Measurements from ENCODE around the gene DEFB128. TPM values are rescaled to one million over a fixed set of nuclear protein-coding genes. Genes with fewer than 3 reads are reported as not detected.
A peak's percentile ranks its signal among the peaks of the same experiment; 100 is the strongest.

Gene DEFB128
- total RNA-seq, 1 donor from 2014 or later = not detected

- H3K9ac ChIP-seq = no peak overlapping the region
- H3F3A ChIP-seq (ENCODE audit: low read depth) = no peaks in the 10 kb centered on the region
- H3K27ac ChIP-seq = no peak overlapping the region
- no peak overlapping the region for H2AFZ ChIP-seq (replicated peaks)
- H3K9me3 ChIP-seq (ENCODE audit: low read depth) = no peaks in the 10 kb centered on the region
- no peak for DNase-seq (ENCODE audit: low spot score)
- H3K36me3 ChIP-seq = no peaks in the 10 kb centered on the region
- Mint-ChIP-seq H3K36me3 (no peaks in the 10 kb centered on the region), H3K4me1 (no peaks in the 10 kb centered on the region), H3K4me3 (no peak overlapping the region), H3K27me3 (ENCODE audit: insufficient read depth, low read depth) (peaks cover 3% of the 10 kb centered on the region), H3K9me3 (no peaks in the 10 kb centered on the region), H3K27ac (no peak overlapping the region)
- H3K4me2 ChIP-seq = no peak overlapping the region
- H3K27me3 ChIP-seq = peaks cover 91% of the 10 kb centered on the region
- no peak overlapping the region for H3K4me3 ChIP-seq
- TF ChIP-seq EZH2 (IDR thresholded peaks at IDR 0.05) (no peak), CTCF (IDR thresholded peaks at IDR 0.05) (no peak), EZH2phosphoT487 (IDR thresholded peaks at IDR 0.05) (no peak)
- no peaks in the 10 kb centered on the region for H3K4me1 ChIP-seq
- H4K20me1 ChIP-seq (ENCODE audit: low read depth) = no peaks in the 10 kb centered on the region
- no peaks in the 10 kb centered on the region for H3K79me2 ChIP-seq (ENCODE audit: low read depth)
These were observed 31.8 kb upstream of the DEFB128 start for GRCh38 chr20:221258-221830.

GRCh38 chr20:219290-220115 is 30.0 kb upstream of the DEFB128 start:
- DNase-seq (ENCODE audit: low spot score) = peak; percentile 74
- Mint-ChIP-seq H3K27me3 (ENCODE audit: insufficient read depth, low read depth) (no peaks in the 10 kb centered on the region), H3K4me1 (no peaks in the 10 kb centered on the region), H3K4me3 (no peak overlapping the region), H3K9me3 (no peaks in the 10 kb centered on the region), H3K36me3 (no peaks in the 10 kb centered on the region), H3K27ac (no peak overlapping the region)
- Histone ChIP-seq H3K4me2 (no peak overlapping the region), H3K9ac (no peak overlapping the region), H3K9me3 (ENCODE audit: low read depth) (no peaks in the 10 kb centered on the region), H3K4me3 (no peak overlapping the region), H3K36me3 (no peaks in the 10 kb centered on the region), H2AFZ (replicated peaks) (no peak overlapping the region), H4K20me1 (ENCODE audit: low read depth) (no peaks in the 10 kb centered on the region), H3F3A (ENCODE audit: low read depth) (no peaks in the 10 kb centered on the region), H3K79me2 (ENCODE audit: low read depth) (no peaks in the 10 kb centered on the region), H3K4me1 (no peaks in the 10 kb centered on the region), H3K27ac (no peak overlapping the region), H3K27me3 (peaks cover 99% of the 10 kb centered on the region)
- peak; percentile 60 for TF ChIP-seq CTCF (IDR thresholded peaks at IDR 0.05)
- TF ChIP-seq EZH2phosphoT487 (IDR thresholded peaks at IDR 0.05) = no peak

GRCh38 chr20:217266-217665 is 27.8 kb upstream of the DEFB128 start:
- DNase-seq (ENCODE audit: low spot score) = no peak
- no peak for TF ChIP-seq CTCF (IDR thresholded peaks at IDR 0.05)
- TF ChIP-seq EZH2phosphoT487 (IDR thresholded peaks at IDR 0.05) = no peak
- no peak for TF ChIP-seq EZH2 (IDR thresholded peaks at IDR 0.05)
- peaks cover 99% of the 10 kb centered on the region for H3K27me3 ChIP-seq

More at GRCh38 chr20:217266-217665, 27.8 kb upstream of the DEFB128 start:
- Mint-ChIP-seq H3K27ac (no peak overlapping the region), H3K27me3 (ENCODE audit: insufficient read depth, low read depth) (peaks cover 2% of the 10 kb centered on the region), H3K9me3 (no peaks in the 10 kb centered on the region), H3K4me1 (no peaks in the 10 kb centered on the region), H3K4me3 (no peak overlapping the region), H3K36me3 (no peaks in the 10 kb centered on the region)
- H4K20me1 ChIP-seq (ENCODE audit: low read depth) = no peaks in the 10 kb centered on the region
- no peak overlapping the region for H2AFZ ChIP-seq (replicated peaks)
- no peaks in the 10 kb centered on the region for H3F3A ChIP-seq (ENCODE audit: low read depth)
- no peak overlapping the region for H3K27ac ChIP-seq
- no peaks in the 10 kb centered on the region for H3K4me1 ChIP-seq
- H3K36me3 ChIP-seq = no peaks in the 10 kb centered on the region
- no peaks in the 10 kb centered on the region for H3K9me3 ChIP-seq (ENCODE audit: low read depth)
- H3K9ac ChIP-seq = no peak overlapping the region
- H3K4me2 ChIP-seq = no peak overlapping the region
- no peaks in the 10 kb centered on the region for H3K79me2 ChIP-seq (ENCODE audit: low read depth)
- H3K4me3 ChIP-seq = no peak overlapping the region
